Small intestine (tissue), 7 donors: ENCODE results near the gene AKT3. TPM values are rescaled to one million over a fixed set of nuclear protein-coding genes. Genes with fewer than 3 reads are reported as not detected.
"Not testable (repeated sequence)": the region's sequence is repeated elsewhere in the genome, so short reads cannot be mapped to it uniquely, and the experiment has no call there.

Experiments used
- DNase-seq, 2 donors: peaks; one replicate each; pipeline versions ENCODE4 v3.0.0 to v3.0.0-alpha.2; 2013
- FAIRE-seq: peaks from 2 replicates; lab custom pipeline; 2012; peaks lifted over from hg19 to GRCh38; lab: Jason Lieb, UNC
- H3K27ac ChIP-seq, 3 donors: one replicate each; pipeline ENCODE4 v1.5.1; 2013; ENCODE audit warnings: low read length in 2 of 3, mild to moderate bottlenecking in 2 of 3, control low read depth in 1 of 3, inconsistent platforms in 1 of 3, low read depth in 1 of 3, moderate library complexity in 1 of 3
- H3K27me3 ChIP-seq, 3 donors: one replicate each; pipeline ENCODE4 v1.6.1; 2013; ENCODE audit warnings: low read length in 3 of 3, inconsistent platforms in 1 of 3; ENCODE audit not compliant: control insufficient read depth in 3 of 3, insufficient read depth in 3 of 3
- H3K36me3 ChIP-seq, 3 donors: one replicate each; pipeline ENCODE4 v1.6.1; 2013; ENCODE audit warnings: low read length in 3 of 3, inconsistent platforms in 1 of 3, low read depth in 1 of 3, mild to moderate bottlenecking in 1 of 3, moderate library complexity in 1 of 3; ENCODE audit not compliant: control insufficient read depth in 3 of 3, insufficient read depth in 2 of 3
- H3K4me1 ChIP-seq, 3 donors: one replicate each; pipeline ENCODE4 v1.6.1; 2013; ENCODE audit warnings: low read length in 2 of 3, inconsistent platforms in 1 of 3, low read depth in 1 of 3, mild to moderate bottlenecking in 1 of 3, moderate library complexity in 1 of 3; ENCODE audit not compliant: control insufficient read depth in 3 of 3, insufficient read depth in 2 of 3
- H3K4me3 ChIP-seq, 3 donors: one replicate each; pipeline ENCODE4 v1.5.1; 2013; ENCODE audit warnings: low read length in 3 of 3, control low read depth in 1 of 3, inconsistent platforms in 1 of 3, low read depth in 1 of 3, mild to moderate bottlenecking in 1 of 3, moderate library complexity in 1 of 3
- H3K9me3 ChIP-seq, 2 donors: one replicate each; pipeline ENCODE4 v1.6.1; 2013; ENCODE audit warnings: low read depth in 1 of 2, low read length in 1 of 2; ENCODE audit not compliant: control insufficient read depth in 2 of 2, insufficient read depth in 1 of 2
- WGBS, 3 donors: extraction: QIAGEN DNeasy Blood & Tissue Kit; methylation state at CpG; one replicate each; pipeline ENCODE4 v1.1.7; 2013; 5-methylcytosine and 5-hydroxymethylcytosine counted together
- polyA plus RNA-seq, 4 donors: library from polyadenylated mRNA; stranded (reverse) in 3 of 4; unstranded in 1 of 4; fragments of 200-250 nt in 3 of 4; fragments of 120-200 nt in 1 of 4; gene quantifications; one replicate each; pipeline versions ENCODE4 v1.2.1 to v1.2.3, GENCODE V29; 2013
- donor health status: healthy with polysubstance abuse.
- donor health status: control.
- donor health status: control.
- donor health status: Bipolar disorder and iron deficiency.
- donor health status: healthy.

The AKT3 gene
- polyA plus RNA-seq, 4 donors, result 0.45 to 8.6 (median 3.6) TPM

GRCh38 chr1:243693800-243694199 is 156.2 kb downstream of the AKT3 start:
- H3K4me1 ChIP-seq, result no peaks in the 10 kb centered on the region
- DNase-seq (no peak), FAIRE-seq (no peak)
- no peaks in the 10 kb centered on the region for H3K27me3 ChIP-seq
- H3K27ac ChIP-seq, result no peak overlapping the region
- no peak overlapping the region for H3K4me3 ChIP-seq
- WGBS, 3 donors, result 62 to 82% (median 65%) methylated on average over 1 of the region's 1 CpG
- no peaks in the 10 kb centered on the region for H3K36me3 ChIP-seq
- H3K9me3 ChIP-seq, result no peaks in the 10 kb centered on the region

DNA sequence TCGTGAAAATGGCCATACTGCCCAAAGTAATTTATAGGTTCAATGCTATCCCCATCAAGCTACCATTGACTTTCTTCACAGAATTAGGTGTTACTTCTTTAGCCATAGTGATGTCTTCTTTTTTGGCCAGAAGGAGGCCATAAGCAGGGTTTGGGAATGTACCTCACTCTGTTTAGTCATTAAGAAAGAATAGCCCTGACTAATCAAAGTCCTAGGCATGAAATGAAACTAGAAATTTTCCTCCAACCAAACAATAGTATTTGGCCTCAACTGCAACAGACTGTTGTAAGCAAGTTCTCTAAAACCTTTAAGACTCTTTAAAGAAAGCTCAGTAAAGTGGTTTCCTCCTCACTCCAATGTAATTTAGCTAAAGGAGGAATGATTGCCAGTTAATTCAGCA is 163.9 kb downstream of the AKT3 start:
- WGBS, 3 donors, result 93 to 100% (median 100%) methylated on average over 1 of the region's 1 CpG
- no peaks in the 10 kb centered on the region for H3K4me1 ChIP-seq
- no peak overlapping the region for H3K27ac ChIP-seq
- no peaks in the 10 kb centered on the region for H3K36me3 ChIP-seq
- FAIRE-seq (no peak), DNase-seq (no peak)
- no peaks in the 10 kb centered on the region for H3K27me3 ChIP-seq
- no peaks in the 10 kb centered on the region for H3K9me3 ChIP-seq
- H3K4me3 ChIP-seq, result no peak overlapping the region

DNA sequence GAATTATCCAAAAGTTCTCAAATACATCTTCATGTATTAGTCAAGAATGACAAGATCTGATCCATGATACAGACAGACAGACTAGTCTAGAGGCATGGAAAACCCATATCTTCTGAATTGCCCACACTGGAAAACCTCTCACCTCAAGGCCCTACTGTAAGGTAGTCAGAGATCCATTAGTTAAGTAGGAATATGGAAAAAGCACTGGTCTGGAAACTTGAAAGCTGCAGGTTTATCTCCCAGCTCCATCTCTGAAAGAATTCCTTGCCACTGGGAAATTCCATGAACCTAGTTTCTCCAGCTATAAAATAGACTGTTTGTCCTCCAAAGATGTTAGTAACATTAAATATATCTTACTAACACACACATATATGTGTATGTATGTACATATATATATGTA is 169.2 kb downstream of the AKT3 start:
- H3K27ac ChIP-seq, result no peak overlapping the region
- H3K4me1 ChIP-seq, result no peaks in the 10 kb centered on the region
- no peak for DNase-seq
- no peaks in the 10 kb centered on the region for H3K27me3 ChIP-seq
- H3K36me3 ChIP-seq, result no peaks in the 10 kb centered on the region
- no peak for FAIRE-seq
- H3K4me3 ChIP-seq, result no peak overlapping the region
- H3K9me3 ChIP-seq, result no peaks in the 10 kb centered on the region

GRCh38 chr1:243672539-243673074 is 177.4 kb downstream of the AKT3 start:
- 69 to 80% (median 78%) methylated on average over 3 of the region's 3 CpGs for WGBS, 3 donors

DNA sequence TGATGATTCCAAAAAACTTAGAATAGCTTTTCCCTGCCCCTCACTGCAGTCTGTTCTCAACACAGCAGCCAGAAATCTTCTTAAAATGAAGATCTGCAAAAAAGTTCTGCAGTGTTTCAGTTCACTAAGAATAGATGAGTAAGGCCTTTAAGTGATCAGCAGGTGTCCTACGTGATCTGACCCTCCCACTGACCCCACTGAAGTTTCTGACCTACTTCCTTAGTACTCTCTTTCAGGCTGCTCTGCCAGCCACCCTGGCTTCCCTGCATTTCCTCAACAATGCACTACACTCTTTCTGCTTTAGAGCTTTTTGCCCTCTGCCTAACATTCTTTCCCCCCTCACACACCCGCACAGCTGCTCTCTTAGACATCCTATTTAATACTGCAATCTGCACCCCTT is 182.5 kb downstream of the AKT3 start:
- H3K9me3 ChIP-seq, result no peaks in the 10 kb centered on the region

More at GRCh38 chr1:243672539-243673074, 177.4 kb downstream of the AKT3 start:
- H3K36me3 ChIP-seq, result no peaks in the 10 kb centered on the region
- H3K4me3 ChIP-seq, result no peak overlapping the region
- H3K9me3 ChIP-seq, result no peaks in the 10 kb centered on the region
- H3K27me3 ChIP-seq, result no peaks in the 10 kb centered on the region
- H3K4me1 ChIP-seq, result no peaks in the 10 kb centered on the region
- no peak for DNase-seq
- FAIRE-seq, result no peak
- no peak overlapping the region for H3K27ac ChIP-seq

DNA sequence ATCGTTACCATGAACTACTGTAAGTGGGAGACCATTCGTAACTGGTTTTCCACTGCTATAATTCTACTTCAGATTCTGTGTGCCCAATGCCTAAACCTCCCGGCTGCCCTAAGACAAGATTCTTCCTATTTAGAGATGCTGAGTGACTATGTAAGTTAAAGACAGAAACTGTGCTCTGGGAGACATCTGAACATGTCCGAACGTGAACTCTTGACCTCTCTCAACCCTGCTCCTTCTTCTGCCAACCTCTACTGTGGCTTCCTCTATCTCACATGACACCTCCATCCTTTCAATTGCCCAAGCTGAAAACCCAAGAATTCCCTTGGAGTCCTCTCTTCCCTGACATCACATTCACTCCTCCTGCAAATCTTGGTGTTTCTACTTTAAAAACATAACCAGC is 182.9 kb downstream of the AKT3 start:
- Histone ChIP-seq H3K4me3 (no peak overlapping the region), H3K9me3 (no peaks in the 10 kb centered on the region), H3K36me3 (no peaks in the 10 kb centered on the region), H3K27me3 (no peaks in the 10 kb centered on the region), H3K27ac (no peak overlapping the region), H3K4me1 (no peaks in the 10 kb centered on the region)
- 87 to 92% (median 89%) methylated on average over 5 of the region's 5 CpGs for WGBS, 3 donors
- DNase-seq (no peak), FAIRE-seq (no peak)

More for the DNA sequence above, 182.5 kb downstream of the AKT3 start:
- Histone ChIP-seq H3K4me1 (no peaks in the 10 kb centered on the region), H3K27me3 (no peaks in the 10 kb centered on the region), H3K36me3 (no peaks in the 10 kb centered on the region), H3K27ac (no peak overlapping the region), H3K4me3 (no peak overlapping the region)
- WGBS, 3 donors, result 63 to 81% (median 74%) methylated on average over 2 of the region's 2 CpGs
- FAIRE-seq (no peak), DNase-seq (no peak)

DNA sequence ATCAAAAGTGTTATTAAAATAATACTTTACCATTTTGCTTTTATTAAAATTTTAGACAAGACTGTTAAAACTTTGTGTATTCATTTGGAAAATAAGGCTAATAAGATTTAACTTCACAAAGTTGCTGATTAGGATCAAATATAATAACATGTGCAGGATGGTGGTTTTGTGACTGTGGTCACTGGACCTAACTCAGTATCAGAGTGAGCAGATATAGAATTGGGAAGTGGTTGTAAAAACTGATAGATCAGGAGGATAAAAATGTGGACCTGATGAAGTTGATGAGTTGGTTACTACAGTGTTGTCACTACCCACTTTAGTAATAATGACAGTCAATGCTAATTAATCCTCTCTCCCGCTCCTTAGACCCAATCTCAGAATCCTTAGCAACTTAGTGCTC is 186.4 kb downstream of the AKT3 start:
- Histone ChIP-seq H3K27me3 (no peaks in the 10 kb centered on the region), H3K4me3 (no peak overlapping the region), H3K27ac (no peak overlapping the region), H3K36me3 (no peaks in the 10 kb centered on the region), H3K9me3 (peaks cover 0 to 2% of the 10 kb centered on the region in 2 donors), H3K4me1 (no peaks in the 10 kb centered on the region)
- FAIRE-seq (no peak), DNase-seq (no peak)
- WGBS, 3 donors, result 91 to 97% (median 95%) methylated on average over 1 of the region's 1 CpG

GRCh38 chr1:243662169-243662568 is 187.9 kb downstream of the AKT3 start:
- H3K4me3 ChIP-seq, H3K36me3 ChIP-seq, H3K27me3 ChIP-seq, FAIRE-seq, H3K27ac ChIP-seq, H3K9me3 ChIP-seq, H3K4me1 ChIP-seq, DNase-seq: not testable (repeated sequence)
- WGBS, 3 donors, result no CpG with 5 or more reads among the region's 1 CpG

DNA sequence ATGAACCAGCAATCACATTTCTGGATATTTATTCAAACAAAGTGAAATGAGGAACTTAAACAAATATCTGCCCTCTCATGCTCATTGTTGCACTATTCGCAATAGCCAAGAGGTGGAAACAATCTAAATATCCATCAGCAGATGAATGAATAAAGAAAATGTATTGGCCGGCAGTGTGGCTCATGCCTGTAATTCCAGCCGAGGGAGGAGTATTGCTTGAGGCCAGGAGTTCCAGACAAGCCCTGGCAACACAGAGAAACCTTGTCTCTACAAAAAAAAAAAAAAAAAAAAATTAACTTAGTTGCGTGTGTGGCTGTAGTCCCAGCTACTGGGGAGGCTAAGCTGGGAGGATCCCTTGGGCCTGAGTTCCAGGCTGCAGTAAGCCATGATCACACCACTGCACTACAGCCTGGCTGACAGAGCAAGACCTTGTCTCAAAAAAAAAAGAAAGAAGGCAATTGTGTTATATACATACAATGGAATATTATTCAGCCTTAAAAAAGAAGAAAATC is 191.4 kb downstream of the AKT3 start:
- Histone ChIP-seq H3K27ac (no peak overlapping the region), H3K36me3 (no peaks in the 10 kb centered on the region), H3K4me3 (no peak overlapping the region), H3K9me3 (peaks cover 0 to 4% of the 10 kb centered on the region in 2 donors), H3K4me1 (no peaks in the 10 kb centered on the region), H3K27me3 (no peaks in the 10 kb centered on the region)
- DNase-seq (no peak), FAIRE-seq (no peak)
- 92 to 97% (median 95%) methylated on average over 4 of the region's 4 CpGs for WGBS, 3 donors
